GM23248 (cell line): ENCODE data around the gene MRPS30. TPM values are rescaled to one million over a fixed set of nuclear protein-coding genes. Genes with fewer than 3 reads are reported as not detected.

Experiments
- DNase-seq: peaks from one replicate; pipeline ENCODE4 v3.0.0-alpha.2; 2015
- H2AFZ ChIP-seq: fragments of 200-600 bp; sonication (generic); 2 replicates; pipeline ENCODE4 v1.6.1; 2016; ENCODE audit warnings: antibody characterized with exemption
- H3F3A ChIP-seq: fragments of 200-600 bp; sonication (generic); 2 replicates; pipeline ENCODE4 v1.6.1; 2016; ENCODE audit warnings: mild to moderate bottlenecking, antibody characterized with exemption, mixed run types; ENCODE audit not compliant: insufficient read depth
- H3K27ac ChIP-seq: fragments of 200-600 bp; sonication (generic); 2 replicates; pipeline ENCODE4 v1.5.1; 2016; ENCODE audit warnings: mild to moderate bottlenecking
- H3K27me3 ChIP-seq: fragments of 200-600 bp; sonication (generic); replicated peaks from 2 replicates; pipeline ENCODE4 v1.6.1; 2016; ENCODE audit warnings: mild to moderate bottlenecking; ENCODE audit not compliant: insufficient read depth
- H3K36me3 ChIP-seq: fragments of 200-600 bp; sonication (generic); 2 replicates; pipeline ENCODE4 v1.6.1; 2016; ENCODE audit warnings: low read depth, mild to moderate bottlenecking
- H3K4me1 ChIP-seq: fragments of 200-600 bp; sonication (generic); 2 replicates; pipeline ENCODE4 v1.6.1; 2016; ENCODE audit warnings: mild to moderate bottlenecking; ENCODE audit not compliant: insufficient read depth
- H3K4me2 ChIP-seq: fragments of 200-600 bp; sonication (generic); one replicate; pipeline ENCODE4 v1.6.1; 2016; ENCODE audit warnings: mild to moderate bottlenecking; ENCODE audit not compliant: unreplicated experiment
- H3K4me3 ChIP-seq: fragments of 200-600 bp; sonication (generic); 2 replicates; pipeline ENCODE4 v1.5.1; 2016; ENCODE audit warnings: mild to moderate bottlenecking
- H3K79me2 ChIP-seq: fragments of 200-600 bp; sonication (generic); 2 replicates; pipeline ENCODE4 v1.6.1; 2016; ENCODE audit warnings: mild to moderate bottlenecking; ENCODE audit not compliant: insufficient read depth
- H3K9ac ChIP-seq: fragments of 200-600 bp; sonication (generic); 2 replicates; pipeline ENCODE4 v1.6.1; 2016; ENCODE audit warnings: mild to moderate bottlenecking
- H3K9me2 ChIP-seq: fragments of 200-600 bp; sonication (generic); 2 replicates; pipeline ENCODE4 v1.6.1; 2016; ENCODE audit warnings: mixed run types, mild to moderate bottlenecking, moderate library complexity; ENCODE audit not compliant: insufficient read depth
- H3K9me3 ChIP-seq: fragments of 200-600 bp; sonication (generic); one replicate; pipeline ENCODE4 v1.6.1; 2017; ENCODE audit warnings: low read depth
- H4K20me1 ChIP-seq: fragments of 200-600 bp; sonication (generic); 2 replicates; pipeline ENCODE4 v1.6.0; 2016; ENCODE audit not compliant: insufficient read depth
- EZH2 ChIP-seq: fragments of 200-600 bp; sonication (generic); IDR thresholded peaks from 2 replicates; pipeline ENCODE4 v1.6.1; 2018; ENCODE audit warnings: antibody characterized with exemption, mild to moderate bottlenecking; ENCODE audit not compliant: insufficient read depth, poor library complexity, severe bottlenecking
- EZH2phosphoT487 ChIP-seq: fragments of 200-600 bp; sonication (generic); IDR thresholded peaks from 2 replicates; pipeline ENCODE4 v1.6.1; 2018; ENCODE audit warnings: antibody characterized with exemption, moderate library complexity, mild to moderate bottlenecking, low read depth; ENCODE audit not compliant: insufficient read depth
- WGBS, 2 experiments: methylation state at CpG; one replicate each; pipeline ENCODE4 v1.1.6; 2015 to 2017; ENCODE audit warnings: low lambda C conversion rate in 2 of 2, low coverage in 1 of 2; ENCODE audit errors: missing lambda C conversion rate in 2 of 2; 5-methylcytosine and 5-hydroxymethylcytosine counted together
- in situ Hi-C: fragments of 300-500 bp; cut with MboI; formaldehyde crosslinking; loops from 2 replicates; pipeline ENCODE4 v1.15.0; 2020
- polyA plus RNA-seq: library from polyadenylated mRNA; unstranded; fragments of >200 nt; fragmentation: Nextera tagmentation; extraction: Ambion mirVana; gene quantifications from 2 replicates; pipeline ENCODE4 v1.2.1, GENCODE V29; 2016
- total RNA-seq: library from RNA; depleted of rRNA; stranded (reverse); fragments of >200 nt; shearing (Covaris generic); gene quantifications from 2 replicates; pipeline ENCODE4 v1.2.3, GENCODE V29; 2014

The MRPS30 gene
- total and polyA plus RNA-seq, 2 experiments from 2014 or later = 30.9 to 47.2 TPM

DNA sequence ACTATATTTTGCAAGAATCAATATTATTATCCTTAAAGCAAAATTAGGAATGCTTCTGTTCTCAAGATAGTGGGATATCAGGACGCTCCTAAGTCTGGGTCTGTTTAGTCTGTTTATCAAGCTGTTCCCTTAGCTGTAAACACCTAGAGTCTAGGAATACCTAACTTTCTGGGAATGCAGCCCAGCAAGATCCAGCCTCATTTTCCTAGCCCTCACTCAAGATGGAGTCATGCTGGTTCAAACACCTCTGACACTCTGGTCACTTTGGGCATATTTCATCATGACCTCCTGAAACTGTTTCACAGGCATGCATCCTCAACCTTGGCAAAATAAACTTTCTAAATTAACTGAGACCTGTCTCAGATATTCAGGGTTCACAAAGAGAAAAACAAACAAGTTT lies 14.4 kb upstream of the MRPS30 start:
- TF ChIP-seq EZH2phosphoT487 (no peak), EZH2 (no peak)
- in situ Hi-C loops = no loop called here
- Histone ChIP-seq H3K4me3 (no peak overlapping the region), H3K79me2 (no peaks in the 10 kb centered on the region), H3K36me3 (no peaks in the 10 kb centered on the region), H3K9me3 (no peaks in the 10 kb centered on the region), H3K4me1 (peaks cover 6% of the 10 kb centered on the region; the same call in 1 of the 2 replicates), H2AFZ (no peak overlapping the region), H3K9ac (no peak overlapping the region), H3K4me2 (no peak overlapping the region), H3K27ac (no peak overlapping the region), H3K9me2 (peaks cover 4% of the 10 kb centered on the region; the same call in 1 of the 2 replicates), H3K27me3 (no peaks in the 10 kb centered on the region), H4K20me1 (no peaks in the 10 kb centered on the region), H3F3A (no peaks in the 10 kb centered on the region)
- DNase-seq = no peak
- 54 to 67% methylated on average over 1 of the region's 1 CpG for WGBS, 2 experiments

GRCh38 chr5:44795496-44795895 lies 13.3 kb upstream of the MRPS30 start:
- no peak for DNase-seq
- Histone ChIP-seq H3K4me3 (no peak overlapping the region), H3K4me1 (no peaks in the 10 kb centered on the region), H3K9me2 (peaks cover 4% of the 10 kb centered on the region; the same call in 1 of the 2 replicates), H3K79me2 (no peaks in the 10 kb centered on the region), H3K27me3 (no peaks in the 10 kb centered on the region), H3K27ac (no peak overlapping the region), H3K9ac (no peak overlapping the region), H3K9me3 (no peaks in the 10 kb centered on the region), H3K4me2 (no peak overlapping the region), H3F3A (no peaks in the 10 kb centered on the region), H2AFZ (no peak overlapping the region), H3K36me3 (no peaks in the 10 kb centered on the region), H4K20me1 (no peaks in the 10 kb centered on the region)
- TF ChIP-seq EZH2 (no peak), EZH2phosphoT487 (no peak)
- WGBS, 2 experiments = 64 to 70% methylated on average over 4 of the region's 4 CpGs
- in situ Hi-C loops = no loop called here

DNA sequence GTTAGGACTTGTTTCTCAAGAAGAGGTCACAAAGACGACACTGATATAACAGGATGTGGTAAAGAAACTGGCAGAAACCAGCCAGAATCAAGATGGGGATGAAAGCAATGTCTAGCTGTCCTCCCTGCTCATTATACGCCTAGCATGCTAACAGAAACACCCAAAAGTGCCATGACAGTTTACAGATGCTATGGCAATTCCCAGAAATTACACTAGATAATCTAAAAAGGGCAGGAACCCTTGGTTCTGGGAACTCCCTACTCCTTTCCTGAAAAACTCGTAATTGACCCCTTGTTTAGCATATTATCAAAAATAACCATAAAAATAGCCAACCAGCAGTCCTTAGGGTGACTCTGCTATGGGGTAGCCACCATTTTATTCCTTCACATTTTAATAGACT lies 10.9 kb upstream of the MRPS30 start:
- Histone ChIP-seq H3K4me3 (no peak overlapping the region), H3K9me3 (no peaks in the 10 kb centered on the region), H3K36me3 (no peaks in the 10 kb centered on the region), H3K4me1 (no peaks in the 10 kb centered on the region), H3F3A (no peaks in the 10 kb centered on the region), H3K27ac (no peak overlapping the region), H3K27me3 (no peaks in the 10 kb centered on the region), H3K9me2 (peaks cover 4% of the 10 kb centered on the region; the same call in 1 of the 2 replicates), H2AFZ (no peak overlapping the region), H4K20me1 (no peaks in the 10 kb centered on the region), H3K9ac (no peak overlapping the region), H3K4me2 (no peak overlapping the region), H3K79me2 (no peaks in the 10 kb centered on the region)
- in situ Hi-C loops = no loop called here
- TF ChIP-seq EZH2 (no peak), EZH2phosphoT487 (no peak)
- DNase-seq = no peak
- WGBS, 2 experiments = 15 to 26% methylated on average over 3 of the region's 3 CpGs

- Histone ChIP-seq H3K36me3 (no peaks in the 10 kb centered on the region), H3K4me2 (no peak overlapping the region), H2AFZ (no peak overlapping the region), H4K20me1 (no peaks in the 10 kb centered on the region), H3F3A (no peaks in the 10 kb centered on the region), H3K27ac (no peak overlapping the region), H3K9ac (no peak overlapping the region), H3K4me3 (no peak overlapping the region), H3K4me1 (no peaks in the 10 kb centered on the region), H3K27me3 (no peaks in the 10 kb centered on the region), H3K9me2 (peaks cover 4% of the 10 kb centered on the region; the same call in 1 of the 2 replicates), H3K79me2 (no peaks in the 10 kb centered on the region), H3K9me3 (no peaks in the 10 kb centered on the region)
- TF ChIP-seq EZH2 (no peak), EZH2phosphoT487 (no peak)
- 75% methylated on average over 1 of the region's 1 CpG for WGBS, 2 experiments
- no peak for DNase-seq
- in situ Hi-C loops = no loop called here
Observed at GRCh38 chr5:44801992-44802391, 6.8 kb upstream of the MRPS30 start.

GRCh38 chr5:44806608-44807007 lies 2.1 kb upstream of the MRPS30 start:
- DNase-seq = no peak
- no peaks in the 10 kb centered on the region for H4K20me1 ChIP-seq
- no peaks in the 10 kb centered on the region for H3K9me2 ChIP-seq
- WGBS, 2 experiments = 87 to 92% methylated on average over 2 of the region's 2 CpGs
- no peak overlapping the region for H3K27ac ChIP-seq
- no peaks in the 10 kb centered on the region for H3K27me3 ChIP-seq
- in situ Hi-C loops = no loop called here
- no peak overlapping the region for H3K4me3 ChIP-seq
- TF ChIP-seq EZH2phosphoT487 = no peak
- no peak for TF ChIP-seq EZH2
- H3K36me3 ChIP-seq = peaks cover 7% of the 10 kb centered on the region; the same call in 1 of the 2 replicates
- no peaks in the 10 kb centered on the region for H3F3A ChIP-seq
- no peak overlapping the region for H2AFZ ChIP-seq
- H3K9me3 ChIP-seq = no peaks in the 10 kb centered on the region
- H3K9ac ChIP-seq = no peak overlapping the region
- H3K4me2 ChIP-seq = no peak overlapping the region
- H3K4me1 ChIP-seq = peaks cover 19% of the 10 kb centered on the region
- peaks cover 28% of the 10 kb centered on the region for H3K79me2 ChIP-seq
